Mononuclear cell (primary cell): ENCODE measurements around the gene CDKAL1. TPM values are rescaled to one million over a fixed set of nuclear protein-coding genes. Genes with fewer than 3 reads are reported as not detected.
"Not testable (repeated sequence)": the region's sequence is repeated elsewhere in the genome, so short reads cannot be mapped to it uniquely, and the experiment has no call there.

Source experiments
- H3K27me3 ChIP-seq: 2 replicates; pipeline ENCODE4 v1.6.0; 2011; ENCODE audit warnings: low read length, control low read depth; ENCODE audit not compliant: insufficient read depth
- H3K4me1 ChIP-seq: 2 replicates; pipeline ENCODE4 v1.5.1; 2011; ENCODE audit warnings: mild to moderate bottlenecking, low read length, control low read depth; ENCODE audit not compliant: insufficient read depth
- H3K4me3 ChIP-seq: 2 replicates; pipeline ENCODE4 v1.5.1; 2011; ENCODE audit warnings: mild to moderate bottlenecking, low read length, moderate library complexity
- H3K9me3 ChIP-seq: 2 replicates; pipeline ENCODE4 v1.5.1; 2011; ENCODE audit warnings: low read depth, mild to moderate bottlenecking, control low read depth, low read length
- total RNA-seq: library from RNA; depleted of rRNA; stranded (reverse); fragments of >200 nt; gene quantifications from one replicate; pipeline ENCODE4 v1.2.3, GENCODE V29; 2012

CDKAL1 gene
- total RNA-seq, 1 donor: 26.6 TPM

- H3K9me3 ChIP-seq: peaks cover 7% of the 10 kb centered on the region
- H3K4me1 ChIP-seq: no peaks in the 10 kb centered on the region
- H3K4me3 ChIP-seq: no peak overlapping the region
- H3K27me3 ChIP-seq: no peaks in the 10 kb centered on the region
Measured at GRCh38 chr6:20916086-20916485, 381.8 kb downstream of the CDKAL1 start.

- H3K4me3 ChIP-seq: no peak overlapping the region
- peaks cover 7% of the 10 kb centered on the region for H3K9me3 ChIP-seq
- H3K4me1 ChIP-seq: no peaks in the 10 kb centered on the region
- no peaks in the 10 kb centered on the region for H3K27me3 ChIP-seq
Measured at GRCh38 chr6:20918868-20919267, 384.6 kb downstream of the CDKAL1 start.

- H3K4me3 ChIP-seq: no peak overlapping the region
- H3K4me1 ChIP-seq: no peaks in the 10 kb centered on the region
- H3K9me3 ChIP-seq: peaks cover 7% of the 10 kb centered on the region
- H3K27me3 ChIP-seq: no peaks in the 10 kb centered on the region
Measured at GRCh38 chr6:20919677-20920385, 385.6 kb downstream of the CDKAL1 start.

GRCh38 chr6:20921578-20921977 is 387.3 kb downstream of the CDKAL1 start:
- no peaks in the 10 kb centered on the region for H3K4me1 ChIP-seq
- no peak overlapping the region for H3K4me3 ChIP-seq
- no peaks in the 10 kb centered on the region for H3K27me3 ChIP-seq
- no peaks in the 10 kb centered on the region for H3K9me3 ChIP-seq

- no peak overlapping the region for H3K4me3 ChIP-seq
- no peaks in the 10 kb centered on the region for H3K4me1 ChIP-seq
- no peaks in the 10 kb centered on the region for H3K27me3 ChIP-seq
- no peaks in the 10 kb centered on the region for H3K9me3 ChIP-seq
Measured at GRCh38 chr6:20922743-20923142, 388.5 kb downstream of the CDKAL1 start.

GRCh38 chr6:20924094-20924493 is 389.8 kb downstream of the CDKAL1 start:
- H3K9me3 ChIP-seq, H3K4me3 ChIP-seq, H3K4me1 ChIP-seq, H3K27me3 ChIP-seq: not testable (repeated sequence)

- H3K4me3 ChIP-seq: no peak overlapping the region
- no peaks in the 10 kb centered on the region for H3K27me3 ChIP-seq
- H3K9me3 ChIP-seq: no peaks in the 10 kb centered on the region
- H3K4me1 ChIP-seq: no peaks in the 10 kb centered on the region
Measured at GRCh38 chr6:20924911-20925543, 390.8 kb downstream of the CDKAL1 start.

GRCh38 chr6:20927130-20927860 is 393.0 kb downstream of the CDKAL1 start:
- Histone ChIP-seq H3K4me1 (no peaks in the 10 kb centered on the region), H3K27me3 (no peaks in the 10 kb centered on the region), H3K9me3 (no peaks in the 10 kb centered on the region), H3K4me3 (no peak overlapping the region)

GRCh38 chr6:20929283-20929682 is 395.0 kb downstream of the CDKAL1 start:
- Histone ChIP-seq H3K4me3 (no peak overlapping the region), H3K9me3 (no peaks in the 10 kb centered on the region), H3K27me3 (no peaks in the 10 kb centered on the region), H3K4me1 (no peaks in the 10 kb centered on the region)

GRCh38 chr6:20931093-20931492 is 396.8 kb downstream of the CDKAL1 start:
- H3K9me3 ChIP-seq: no peaks in the 10 kb centered on the region
- H3K4me3 ChIP-seq: no peak overlapping the region
- no peaks in the 10 kb centered on the region for H3K27me3 ChIP-seq
- H3K4me1 ChIP-seq: no peaks in the 10 kb centered on the region

GRCh38 chr6:20931772-20932171 is 397.5 kb downstream of the CDKAL1 start:
- Histone ChIP-seq H3K4me1 (no peaks in the 10 kb centered on the region), H3K27me3 (no peaks in the 10 kb centered on the region), H3K4me3 (no peak overlapping the region), H3K9me3 (no peaks in the 10 kb centered on the region)

GRCh38 chr6:20932284-20932683 is 398.0 kb downstream of the CDKAL1 start:
- no peaks in the 10 kb centered on the region for H3K9me3 ChIP-seq
- H3K27me3 ChIP-seq: no peaks in the 10 kb centered on the region

GRCh38 chr6:20933057-20933788 is 399.0 kb downstream of the CDKAL1 start:
- Histone ChIP-seq H3K9me3 (no peaks in the 10 kb centered on the region), H3K4me1 (no peaks in the 10 kb centered on the region), H3K27me3 (no peaks in the 10 kb centered on the region), H3K4me3 (no peak overlapping the region)

More at GRCh38 chr6:20932284-20932683, 398.0 kb downstream of the CDKAL1 start:
- no peak overlapping the region for H3K4me3 ChIP-seq
- no peaks in the 10 kb centered on the region for H3K4me1 ChIP-seq

GRCh38 chr6:20936949-20937348 is 402.7 kb downstream of the CDKAL1 start:
- Histone ChIP-seq H3K4me1 (no peaks in the 10 kb centered on the region), H3K9me3 (no peaks in the 10 kb centered on the region), H3K4me3 (no peak overlapping the region), H3K27me3 (no peaks in the 10 kb centered on the region)
